GM18517 (cell line): ENCODE data around the gene TDRD7.

ENCODE experiments used
- ATAC-seq: cut with Tn5 transposase; IDR thresholded peaks from one replicate; pipeline ENCODE4 v1.9.1; 2021; ENCODE audit warnings: mild to moderate bottlenecking, moderate library complexity; ENCODE audit not compliant: unreplicated experiment

Gene TDRD7

DNA sequence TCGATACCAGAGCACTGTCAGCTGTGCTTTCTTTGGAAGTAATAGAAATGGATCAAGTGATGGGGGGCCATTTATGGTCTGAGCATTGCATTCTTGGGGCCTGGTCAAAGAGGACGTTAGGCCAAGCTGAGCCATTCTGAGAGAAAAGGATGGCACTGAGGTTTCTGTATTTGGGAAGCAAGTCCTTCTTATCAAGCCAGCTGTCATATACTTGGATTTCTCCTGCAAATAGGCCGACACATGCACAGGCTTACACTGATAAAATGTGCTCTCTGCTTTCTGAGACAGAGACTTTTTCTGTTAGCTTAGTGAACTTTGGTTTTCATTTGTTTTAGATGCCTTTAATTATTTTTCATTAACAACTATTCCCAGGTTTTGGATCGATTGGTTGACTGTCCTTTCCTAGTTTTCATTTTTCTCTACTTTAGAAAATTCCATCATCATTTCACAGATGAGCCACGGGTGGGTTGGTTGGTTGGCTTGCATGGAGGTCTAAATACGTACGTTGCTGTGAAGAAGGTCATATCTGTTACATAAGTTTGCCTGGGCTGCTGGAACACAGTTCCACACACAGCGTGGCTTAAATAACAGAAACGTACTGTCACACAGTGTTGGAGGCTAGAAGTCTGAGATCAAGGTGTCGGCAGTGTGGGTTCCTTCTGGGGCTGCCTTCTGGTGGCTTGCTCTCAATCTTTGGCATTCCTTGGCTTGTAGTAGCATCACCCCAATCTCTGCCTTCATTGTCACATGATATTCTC, 109.9 kb downstream of the TDRD7 start:
- ATAC-seq: no peak

DNA sequence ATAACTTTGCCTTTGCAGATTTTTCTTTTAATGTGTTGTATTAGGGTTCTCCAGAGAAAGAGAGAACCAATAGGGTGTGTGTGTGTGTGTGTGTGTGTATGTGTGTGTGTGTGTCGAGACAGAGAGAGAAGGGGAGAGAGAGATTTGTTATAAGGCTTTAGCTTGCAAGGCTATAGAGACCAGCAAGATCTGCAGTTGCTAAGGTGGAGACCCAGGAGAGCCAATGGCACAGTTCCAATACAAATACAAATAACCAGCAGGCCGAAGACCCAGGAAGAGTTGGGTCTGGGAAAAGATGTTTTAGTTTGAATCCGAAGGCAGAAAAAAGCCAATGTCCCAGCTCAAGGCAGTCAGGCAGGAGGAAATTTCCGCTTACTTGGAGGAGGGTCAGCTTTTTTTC, 112.5 kb downstream of the TDRD7 start:
- ATAC-seq: no peak

DNA sequence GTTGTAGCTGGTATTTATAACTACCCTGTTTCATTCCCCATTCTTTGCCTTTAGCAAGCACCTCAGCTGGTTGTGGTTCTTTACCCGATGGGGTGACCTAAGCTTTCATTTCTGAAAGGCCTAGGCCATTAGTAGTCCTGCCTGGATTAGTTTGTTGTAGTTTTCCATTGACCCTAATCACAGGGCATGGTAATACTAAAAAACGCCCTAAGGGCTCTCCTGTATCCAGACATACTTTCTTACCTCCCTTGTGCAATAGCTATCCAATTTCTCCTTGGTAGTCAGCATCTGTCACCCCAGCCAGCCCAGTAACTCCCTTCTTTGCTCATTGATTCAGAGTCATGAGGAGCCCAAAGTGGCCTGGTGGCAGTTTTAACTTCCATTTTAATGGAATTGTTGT, 113.6 kb downstream of the TDRD7 start:
- ATAC-seq: no peak

DNA sequence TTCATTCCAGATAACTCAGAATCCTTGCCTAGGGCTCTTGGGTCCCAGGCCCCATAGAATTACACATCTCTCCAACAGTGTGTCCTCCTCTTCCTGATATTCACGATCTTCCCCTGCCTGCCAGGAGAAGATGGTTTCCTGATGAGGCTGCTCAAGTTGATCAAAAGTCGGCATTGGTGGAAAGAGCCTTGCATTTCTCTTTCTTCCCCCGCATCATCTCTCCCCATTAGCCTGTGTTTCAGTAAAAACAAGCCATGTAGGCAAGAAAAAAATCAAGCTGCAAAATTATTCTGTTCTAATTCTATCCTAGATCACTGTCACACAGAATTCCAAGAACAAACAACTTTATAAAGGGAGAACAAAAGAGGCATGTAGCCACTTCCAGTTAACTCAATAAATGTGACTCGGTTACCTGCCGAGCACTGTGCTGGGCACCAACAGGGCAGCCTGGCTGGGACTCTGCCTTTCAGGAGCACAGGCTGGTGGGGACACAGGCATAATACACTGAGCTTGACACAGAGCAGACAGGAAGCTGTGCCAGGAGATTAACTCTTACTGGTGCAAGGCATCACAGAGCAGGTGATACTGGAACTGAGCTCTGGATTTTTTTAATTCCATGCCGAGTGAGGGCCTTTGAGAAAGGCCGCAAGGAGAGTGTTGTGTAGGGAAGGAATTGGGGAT, 115.1 kb downstream of the TDRD7 start:
- no peak for ATAC-seq

DNA sequence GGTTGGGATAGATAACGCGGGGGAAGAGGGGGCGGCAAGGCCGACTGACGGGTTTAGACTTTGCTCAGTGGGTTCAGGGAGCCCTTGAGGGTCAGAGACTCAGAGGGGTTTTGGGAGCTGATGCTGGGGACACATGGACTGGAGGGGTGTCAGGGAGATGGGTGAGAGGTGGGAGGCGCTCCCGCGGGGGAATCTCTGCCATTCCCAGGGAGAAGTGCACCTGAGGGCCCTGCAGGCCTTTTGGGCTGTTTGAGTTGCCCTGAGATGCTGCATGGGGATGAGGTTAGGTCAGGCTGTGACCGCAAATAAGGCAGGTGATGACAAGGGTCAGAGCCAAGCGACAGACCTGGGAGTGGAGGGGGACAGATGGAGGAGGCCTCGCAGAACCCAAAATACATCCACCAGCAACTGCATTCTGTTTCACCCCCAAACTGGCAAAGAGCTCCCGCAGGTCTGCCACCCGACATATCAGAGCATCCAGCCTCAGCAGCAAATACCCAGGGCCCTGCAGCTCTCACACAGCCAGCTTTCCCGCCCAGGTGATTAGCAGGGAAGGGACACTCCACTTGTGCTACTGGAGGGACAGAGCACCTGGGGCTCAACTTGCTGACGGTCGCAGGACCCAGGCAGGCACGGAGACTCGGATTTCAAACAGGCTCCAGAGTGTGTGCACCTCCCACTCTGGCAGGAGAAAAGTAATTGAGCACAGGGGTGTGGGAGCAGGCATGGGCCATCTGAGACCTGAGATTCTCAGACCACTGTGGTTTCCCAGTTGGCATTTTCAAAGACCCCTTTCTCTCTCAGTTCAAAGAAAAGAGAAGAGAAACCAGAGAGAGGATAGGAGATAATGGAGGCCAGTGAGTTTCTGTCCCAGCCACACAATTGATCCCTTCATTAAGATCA, 116.0 kb downstream of the TDRD7 start:
- no peak for ATAC-seq

DNA sequence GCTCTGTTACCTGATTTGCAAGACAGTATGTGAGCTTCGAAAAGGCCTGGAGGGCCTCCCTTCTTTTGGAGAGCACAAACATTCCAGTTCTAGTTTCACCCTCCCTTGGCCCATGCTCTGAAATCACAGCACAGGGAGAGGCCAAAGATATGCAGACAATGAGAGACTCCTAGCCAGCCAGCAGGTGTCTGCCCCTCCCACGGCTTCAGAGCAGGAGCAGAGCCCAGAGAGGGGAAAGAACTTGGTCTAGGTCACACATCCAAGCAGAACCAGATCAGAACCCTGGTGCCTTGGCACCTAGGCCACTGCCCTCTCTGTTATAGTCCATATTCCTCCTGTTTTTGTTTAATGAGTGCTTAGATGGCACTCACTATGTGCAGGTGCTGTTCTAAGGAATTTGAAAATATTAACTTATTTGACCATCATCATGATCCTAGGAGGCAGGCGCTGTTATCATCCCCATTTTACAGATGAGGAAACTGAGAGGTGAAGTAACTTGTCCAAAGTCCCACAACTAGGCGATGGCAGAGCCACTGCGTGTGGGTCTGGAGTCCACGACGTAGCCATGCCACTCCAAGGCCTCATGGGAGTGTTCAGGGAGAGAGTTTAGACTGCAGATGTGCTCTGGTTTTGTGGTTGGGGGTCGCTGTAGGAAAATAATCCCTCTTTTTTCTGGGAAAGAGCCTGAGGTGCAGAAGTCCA, 116.8 kb downstream of the TDRD7 start:
- no peak for ATAC-seq

DNA sequence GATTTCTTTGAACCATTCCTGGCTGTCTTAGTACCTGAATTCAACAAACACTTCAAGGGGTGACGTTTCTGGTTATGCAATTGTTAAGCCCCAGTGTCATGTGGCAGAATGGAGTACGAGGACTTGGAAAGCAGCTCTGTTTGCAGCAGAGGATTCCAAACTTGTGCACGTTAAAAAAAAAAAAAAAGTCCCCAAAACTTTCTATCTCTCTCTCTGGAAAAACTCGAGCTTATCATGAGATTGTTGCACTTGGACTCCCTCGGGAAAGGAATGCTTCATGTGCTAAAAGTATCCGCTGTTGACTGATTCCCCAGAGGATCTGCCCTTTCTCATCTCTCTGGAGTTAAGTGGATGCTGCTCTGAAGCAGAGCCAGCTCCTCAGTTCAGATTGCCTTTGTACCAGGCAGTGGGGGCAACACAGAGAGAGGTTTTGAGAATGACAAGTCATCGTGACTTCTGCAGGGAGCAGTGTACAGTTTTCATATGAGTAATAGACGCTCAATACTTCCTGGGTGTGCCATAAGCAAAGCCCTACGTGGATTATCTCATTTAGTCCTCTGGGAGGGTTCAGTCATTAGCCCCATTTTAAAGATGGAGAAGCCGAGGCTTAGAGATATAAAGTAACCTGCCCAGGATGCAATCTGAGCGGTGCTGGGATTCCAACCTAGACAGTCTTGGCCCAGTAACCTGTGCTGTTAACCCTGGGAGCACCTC, 117.6 kb downstream of the TDRD7 start:
- ATAC-seq: peak; percentile 74

DNA sequence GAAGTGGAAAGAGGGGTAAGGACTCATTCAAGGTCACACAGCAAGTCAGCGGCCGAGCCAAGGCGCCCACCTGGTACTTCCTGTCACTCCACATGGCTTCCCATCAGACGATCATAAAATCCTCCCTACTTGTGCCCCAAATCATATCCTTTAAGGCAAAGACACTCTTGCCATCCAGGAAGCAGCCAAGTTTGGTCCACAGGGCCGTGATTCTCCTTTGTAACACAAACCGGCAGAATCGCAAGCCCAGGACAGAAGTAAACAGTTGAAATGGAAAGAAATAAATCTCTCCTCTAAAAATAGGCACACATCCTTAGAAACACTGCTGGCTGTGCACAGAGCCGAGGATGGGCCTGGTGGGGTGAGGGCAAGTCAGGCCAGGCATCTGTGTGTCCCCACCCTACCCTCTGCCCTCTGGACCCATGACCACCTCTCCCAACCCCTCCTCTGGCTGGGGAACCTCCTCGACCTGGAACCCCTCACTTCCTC, 120.0 kb downstream of the TDRD7 start:
- ATAC-seq: no peak

DNA sequence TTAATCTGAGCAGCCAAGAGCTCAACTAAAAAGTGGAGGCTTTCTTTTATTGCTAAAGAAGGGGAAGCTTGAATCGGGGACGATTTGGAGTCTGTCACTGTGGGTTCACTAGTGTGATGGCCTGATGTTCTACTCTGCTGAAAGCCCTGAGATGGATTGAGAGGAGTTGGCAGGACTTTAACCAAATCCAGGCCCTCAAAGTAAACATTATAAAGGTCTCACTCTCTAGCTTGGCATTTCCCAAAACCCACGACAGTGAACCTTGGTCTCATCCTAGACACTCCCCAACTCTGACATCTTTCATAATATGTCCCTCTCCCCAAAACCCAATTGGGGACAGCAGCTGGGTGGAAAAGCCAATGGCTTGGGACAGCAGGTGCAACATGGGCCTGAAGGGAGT, 122.3 kb downstream of the TDRD7 start:
- ATAC-seq: no peak

DNA sequence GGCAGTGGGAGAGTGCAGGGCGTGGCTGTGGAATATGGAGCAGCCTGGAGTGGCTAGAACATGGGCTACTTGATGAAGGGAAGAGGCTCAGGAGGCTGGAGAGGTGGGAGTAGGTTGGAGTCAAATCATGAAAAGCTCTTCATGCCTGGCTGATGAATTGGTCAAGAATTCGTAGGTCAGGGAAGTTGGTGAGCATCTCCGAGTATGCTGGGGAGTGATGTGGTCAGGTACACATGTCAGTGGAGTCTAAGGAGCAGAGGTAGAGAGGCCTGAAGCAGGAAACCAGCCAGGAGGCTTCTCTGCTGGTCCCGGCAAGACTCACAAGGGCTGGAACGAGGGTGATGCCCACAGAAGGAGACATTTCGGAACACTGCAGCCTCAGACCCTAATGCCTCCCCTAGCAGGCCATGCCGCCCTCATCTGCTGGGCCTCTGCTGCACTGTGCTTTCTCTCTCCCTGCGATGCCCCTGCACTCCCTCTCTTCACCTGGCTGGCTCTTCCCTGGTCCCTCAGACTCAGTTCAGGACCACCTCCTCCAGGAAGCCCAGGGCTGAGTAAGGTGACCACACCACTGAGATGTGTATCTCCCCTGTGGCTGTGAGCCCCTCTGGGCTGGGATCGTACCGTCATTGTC, 123.2 kb downstream of the TDRD7 start:
- ATAC-seq: no peak

DNA sequence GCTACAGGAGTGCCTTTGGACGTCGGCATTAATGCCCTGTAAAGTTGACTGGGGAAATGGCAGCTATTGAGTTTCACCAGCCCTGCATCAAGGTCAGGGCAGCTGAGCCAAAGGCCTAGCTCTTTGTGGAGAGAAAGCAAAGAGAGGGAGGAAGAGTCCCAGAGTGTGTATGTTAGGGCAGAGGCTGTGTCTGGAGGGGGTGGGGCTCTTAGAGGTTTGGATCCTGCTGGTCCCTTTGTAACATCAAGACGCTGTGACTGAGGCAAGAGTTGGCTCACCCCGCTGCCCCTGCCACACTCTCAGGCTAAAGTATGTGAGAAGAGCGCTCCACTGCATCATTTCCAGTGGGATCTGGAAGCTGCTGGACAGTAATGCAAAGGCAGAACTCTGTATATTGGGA, 123.9 kb downstream of the TDRD7 start:
- no peak for ATAC-seq

DNA sequence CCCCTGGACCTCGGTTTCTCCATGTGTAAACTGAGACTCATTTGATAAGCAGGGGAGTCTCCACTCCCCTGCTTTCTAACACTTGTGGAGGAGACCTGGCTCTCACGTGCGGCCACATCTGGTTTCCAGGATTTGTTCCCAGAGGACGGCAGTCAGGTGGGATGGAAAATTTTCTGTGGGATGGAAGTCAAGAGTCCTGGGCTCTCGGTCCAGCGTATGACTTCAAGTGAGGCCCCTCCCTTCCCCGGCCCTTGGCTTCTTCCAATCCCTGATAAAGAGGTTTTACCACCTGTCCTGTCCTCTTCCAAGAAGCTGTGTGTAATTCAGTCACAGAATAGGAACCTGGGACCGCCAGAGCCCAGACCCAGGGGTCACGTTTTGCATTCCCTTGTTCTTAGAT, 124.6 kb downstream of the TDRD7 start:
- ATAC-seq: no peak

DNA sequence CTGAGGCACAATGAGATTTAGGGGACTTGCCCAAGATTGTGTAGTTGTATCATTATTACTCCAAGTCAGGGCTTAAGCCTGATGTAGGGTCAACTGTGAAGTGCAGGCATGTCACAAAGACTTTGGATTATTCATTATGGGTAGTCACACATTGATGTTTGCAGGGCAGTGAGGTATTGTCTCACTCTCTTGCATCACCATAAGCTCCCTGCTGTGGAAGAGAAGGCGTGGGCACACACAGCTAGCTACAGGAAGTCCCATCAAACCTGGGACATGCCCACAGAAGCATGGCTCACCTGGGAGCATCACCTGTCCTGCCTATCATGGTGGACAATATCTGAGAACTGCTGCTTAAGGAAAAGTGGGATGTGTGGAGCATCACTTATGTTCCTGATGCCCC, 131.7 kb downstream of the TDRD7 start:
- ATAC-seq: no peak

DNA sequence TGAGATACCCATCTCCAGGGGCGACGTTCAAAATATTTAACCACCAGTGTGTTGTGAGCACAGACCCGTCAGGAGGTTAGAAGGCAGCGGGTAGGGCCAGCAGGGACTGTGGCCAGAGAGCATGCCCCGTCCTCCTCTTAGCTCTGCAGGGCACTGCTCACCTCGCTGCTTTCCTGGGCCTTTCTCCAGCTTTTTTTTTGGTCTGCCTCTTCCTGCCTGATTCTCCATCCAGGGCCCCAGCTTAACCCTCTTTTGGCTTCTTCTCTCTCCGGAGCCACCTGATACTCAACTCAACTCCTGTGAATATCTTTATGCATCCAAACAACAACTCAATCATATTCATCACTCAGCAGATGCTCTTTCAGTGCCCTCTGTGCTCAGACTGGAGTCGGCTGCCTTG, 133.6 kb downstream of the TDRD7 start:
- ATAC-seq: no peak
